ENCODE data around the gene TMCO6. TPM values are rescaled to one million over a fixed set of nuclear protein-coding genes. Genes with fewer than 3 reads are reported as not detected.

The TMCO6 gene
- total and polyA plus RNA-seq, 3 donors from 2014 or later, result 34.5 to 103 (median 58.0) TPM

GRCh38 chr5:140690941-140691924 lies 52.0 kb downstream of the TMCO6 start, which contains the start of the genes HARS1 and HARS2:
Gene HARS1 (minus strand): TSS chr5:140691370. CDS start chr5:140691304, 66 bp downstream.
Gene HARS2 (plus strand): TSS chr5:140691455. CDS start chr5:140691649, 194 bp downstream.
- 0 to 2% methylated on average over 37 to 61 of the region's 61 CpGs for WGBS, 2 donors
- peak within 1 kb of the TSS; percentile 70 to 83 for H3K4me3 ChIP-seq
- intact Hi-C loops (cut with DNase I; ENCODE audit: low total_unique reads), result no loop called here
- no peaks in the 10 kb centered on the region for H3K27me3 ChIP-seq
- peak; percentile 96 for DNase-seq
- TF ChIP-seq CTCF (IDR thresholded peaks at IDR 0.05) (no peak), POLR2A (IDR thresholded peaks at IDR 0.05) (no peak)
- H3K27ac ChIP-seq, result peak within 1 kb of the TSS; percentile 18 to 63
- no peaks in the 10 kb centered on the region for H3K36me3 ChIP-seq (ENCODE audit: low read depth, missing control alignments)
- peaks cover 15% of the 10 kb centered on the region for H3K4me1 ChIP-seq
- H3K9me3 ChIP-seq, result no peaks in the 10 kb centered on the region

- Histone ChIP-seq H3K4me3 (no peak overlapping the region), H3K27me3 (no peaks in the 10 kb centered on the region), H3K27ac (no peak overlapping the region), H3K36me3 (ENCODE audit: low read depth, missing control alignments) (no peaks in the 10 kb centered on the region), H3K9me3 (no peaks in the 10 kb centered on the region), H3K4me1 (peaks cover 15% of the 10 kb centered on the region)
- intact Hi-C loops (cut with DNase I; ENCODE audit: low total_unique reads), result no loop called here
- WGBS, 2 donors, result 67 to 74% methylated on average over 5 of the region's 5 CpGs
- TF ChIP-seq CTCF (IDR thresholded peaks at IDR 0.05), result no peak
- TF ChIP-seq POLR2A (IDR thresholded peaks at IDR 0.05), result no peak
- no peak for DNase-seq
Measured at GRCh38 chr5:140694276-140694675, 55.0 kb downstream of the TMCO6 start.

Small RNA genes lying within 50 kb of the gene (microRNA-seq; reads per million reads assigned to microRNA genes)
- 2.8 to 4.9 reads per million in 2 donors for gene MIR3655 (ENCODE audit: borderline number of aligned reads in 2 of 2, borderline replicate concordance in 1 of 2)

Other genes starting within 250 kb of the TMCO6 start
- gene ANKHD1, start 237.6 kb upstream of the TMCO6 start, total RNA-seq, result 100 to 1,000 TPM; 170 to 172 TPM
- gene ANKHD1, start 237.6 kb upstream of the TMCO6 start, polyA plus RNA-seq (ENCODE audit: insufficient read depth, low read depth, low replicate concordance), result 70.0 TPM
- 10 to 100 TPM; 11.7 to 14.0 TPM for gene EIF4EBP3, start 91.8 kb upstream of the TMCO6 start, total RNA-seq
- 47.3 TPM for gene EIF4EBP3, start 91.8 kb upstream of the TMCO6 start, polyA plus RNA-seq (ENCODE audit: insufficient read depth, low read depth, low replicate concordance)
- 10 to 100 TPM; 43.1 to 51.3 TPM for gene SRA1, start 82.0 kb upstream of the TMCO6 start, total RNA-seq
- 49.0 TPM for gene SRA1, start 82.0 kb upstream of the TMCO6 start, polyA plus RNA-seq (ENCODE audit: insufficient read depth, low read depth, low replicate concordance)
- 100 to 1,000 TPM; 122 to 129 TPM for gene APBB3, start 74.9 kb upstream of the TMCO6 start, total RNA-seq
- gene APBB3, start 74.9 kb upstream of the TMCO6 start, polyA plus RNA-seq (ENCODE audit: insufficient read depth, low read depth, low replicate concordance), result 73.1 TPM
- 100 to 1,000 TPM in 1 of 2 donors, 10 to 100 TPM in 1; 84.3 to 105 TPM for gene SLC35A4, start 74.6 kb upstream of the TMCO6 start, total RNA-seq
- 97.0 TPM for gene SLC35A4, start 74.6 kb upstream of the TMCO6 start, polyA plus RNA-seq (ENCODE audit: insufficient read depth, low read depth, low replicate concordance)
- gene CD14, start 6.3 kb upstream of the TMCO6 start, total RNA-seq, result 10 to 100 TPM; 23.7 to 41.1 TPM
- gene CD14, start 6.3 kb upstream of the TMCO6 start, polyA plus RNA-seq (ENCODE audit: insufficient read depth, low read depth, low replicate concordance), result 40.5 TPM
- 100 to 1,000 TPM in 1 of 2 donors, 10 to 100 TPM in 1; 82.6 to 109 TPM for gene NDUFA2, start 8.2 kb downstream of the TMCO6 start, total RNA-seq
- 116 TPM for gene NDUFA2, start 8.2 kb downstream of the TMCO6 start, polyA plus RNA-seq (ENCODE audit: insufficient read depth, low read depth, low replicate concordance)
- 100 to 1,000 TPM; 160 to 192 TPM for gene IK, start 8.4 kb downstream of the TMCO6 start, total RNA-seq
- gene IK, start 8.4 kb downstream of the TMCO6 start, polyA plus RNA-seq (ENCODE audit: insufficient read depth, low read depth, low replicate concordance), result 187 TPM
- gene WDR55, start 25.5 kb downstream of the TMCO6 start, total RNA-seq, result 10 to 100 TPM; 17.6 to 21.1 TPM
- 11.7 TPM for gene WDR55, start 25.5 kb downstream of the TMCO6 start, polyA plus RNA-seq (ENCODE audit: insufficient read depth, low read depth, low replicate concordance)
- gene DND1, start 34.1 kb downstream of the TMCO6 start, total RNA-seq, result 10 to 100 TPM; 31.8 to 47.2 TPM
- 21.8 TPM for gene DND1, start 34.1 kb downstream of the TMCO6 start, polyA plus RNA-seq (ENCODE audit: insufficient read depth, low read depth, low replicate concordance)
- gene HARS1, start 51.9 kb downstream of the TMCO6 start, total RNA-seq, result 10 to 100 TPM; 58.7 to 63.9 TPM
- gene HARS1, start 51.9 kb downstream of the TMCO6 start, polyA plus RNA-seq (ENCODE audit: insufficient read depth, low read depth, low replicate concordance), result 73.4 TPM
- 10 to 100 TPM; 40.2 to 43.1 TPM for gene HARS2, start 52.0 kb downstream of the TMCO6 start, total RNA-seq
- 30.8 TPM for gene HARS2, start 52.0 kb downstream of the TMCO6 start, polyA plus RNA-seq (ENCODE audit: insufficient read depth, low read depth, low replicate concordance)
- gene ZMAT2, start 61.0 kb downstream of the TMCO6 start, total RNA-seq, result 10 to 100 TPM; 28.5 to 30.2 TPM
- gene ZMAT2, start 61.0 kb downstream of the TMCO6 start, polyA plus RNA-seq (ENCODE audit: insufficient read depth, low read depth, low replicate concordance), result 50.5 TPM
- gene PCDHA1, start 146.7 kb downstream of the TMCO6 start, total RNA-seq, result 1 to 10 TPM; 1.7 to 2.6 TPM
- 1.8 TPM for gene PCDHA1, start 146.7 kb downstream of the TMCO6 start, polyA plus RNA-seq (ENCODE audit: insufficient read depth, low read depth, low replicate concordance)
- 1 to 10 TPM; 1.0 to 1.3 TPM for gene PCDHA2, start 155.4 kb downstream of the TMCO6 start, total RNA-seq
- gene PCDHA2, start 155.4 kb downstream of the TMCO6 start, polyA plus RNA-seq (ENCODE audit: insufficient read depth, low read depth, low replicate concordance), result 0.57 TPM
- 1 to 10 TPM in 1 of 2 donors, under 1 TPM in 1; 0.79 to 2.0 TPM for gene PCDHA3, start 161.6 kb downstream of the TMCO6 start, total RNA-seq
- gene PCDHA3, start 161.6 kb downstream of the TMCO6 start, polyA plus RNA-seq (ENCODE audit: insufficient read depth, low read depth, low replicate concordance), result 0.74 TPM
- 1 to 10 TPM; 3.4 to 4.5 TPM for gene PCDHA4, start 167.6 kb downstream of the TMCO6 start, total RNA-seq
- 1.3 TPM for gene PCDHA4, start 167.6 kb downstream of the TMCO6 start, polyA plus RNA-seq (ENCODE audit: insufficient read depth, low read depth, low replicate concordance)
- gene PCDHA5, start 182.2 kb downstream of the TMCO6 start, total RNA-seq, result 1 to 10 TPM; 1.0 to 1.7 TPM
- gene PCDHA5, start 182.2 kb downstream of the TMCO6 start, polyA plus RNA-seq (ENCODE audit: insufficient read depth, low read depth, low replicate concordance), result 0.21 TPM
- gene PCDHA6, start 188.5 kb downstream of the TMCO6 start, total RNA-seq, result 1 to 10 TPM; 2.3 to 4.6 TPM
- gene PCDHA6, start 188.5 kb downstream of the TMCO6 start, polyA plus RNA-seq (ENCODE audit: insufficient read depth, low read depth, low replicate concordance), result 0.88 TPM
- 1 to 10 TPM; 2.7 to 3.8 TPM for gene PCDHA7, start 194.8 kb downstream of the TMCO6 start, total RNA-seq
- 0.78 TPM for gene PCDHA7, start 194.8 kb downstream of the TMCO6 start, polyA plus RNA-seq (ENCODE audit: insufficient read depth, low read depth, low replicate concordance)
- 1 to 10 TPM; 1.2 to 1.9 TPM for gene PCDHA8, start 201.7 kb downstream of the TMCO6 start, total RNA-seq
- 0.24 TPM for gene PCDHA8, start 201.7 kb downstream of the TMCO6 start, polyA plus RNA-seq (ENCODE audit: insufficient read depth, low read depth, low replicate concordance)
- gene PCDHA9, start 208.9 kb downstream of the TMCO6 start, total RNA-seq, result 1 to 10 TPM; 2.0 to 2.3 TPM
- 1.1 TPM for gene PCDHA9, start 208.9 kb downstream of the TMCO6 start, polyA plus RNA-seq (ENCODE audit: insufficient read depth, low read depth, low replicate concordance)
- gene PCDHA10, start 216.4 kb downstream of the TMCO6 start, total RNA-seq, result 1 to 10 TPM; 3.3 to 4.4 TPM
- 0.95 TPM for gene PCDHA10, start 216.4 kb downstream of the TMCO6 start, polyA plus RNA-seq (ENCODE audit: insufficient read depth, low read depth, low replicate concordance)
- gene PCDHA11, start 229.5 kb downstream of the TMCO6 start, total RNA-seq, result 1 to 10 TPM; 2.9 to 4.6 TPM
- 2.7 TPM for gene PCDHA11, start 229.5 kb downstream of the TMCO6 start, polyA plus RNA-seq (ENCODE audit: insufficient read depth, low read depth, low replicate concordance)
- gene PCDHA12, start 235.9 kb downstream of the TMCO6 start, total RNA-seq, result 1 to 10 TPM; 4.0 to 4.3 TPM
- 1.9 TPM for gene PCDHA12, start 235.9 kb downstream of the TMCO6 start, polyA plus RNA-seq (ENCODE audit: insufficient read depth, low read depth, low replicate concordance)
- gene PCDHA13, start 242.7 kb downstream of the TMCO6 start, total RNA-seq, result 1 to 10 TPM; 4.4 to 4.7 TPM
- 1.8 TPM for gene PCDHA13, start 242.7 kb downstream of the TMCO6 start, polyA plus RNA-seq (ENCODE audit: insufficient read depth, low read depth, low replicate concordance)